ENCODE results near the gene EIF5A2. TPM values are rescaled to one million over a fixed set of nuclear protein-coding genes. Genes with fewer than 3 reads are reported as not detected.
A peak's percentile ranks its signal among the peaks of the same experiment; 100 is the strongest.

Gene EIF5A2
- polyA plus RNA-seq, 1 donor from 2014 or later, result 0.94 TPM

- H3K4me3 ChIP-seq (ENCODE audit: low read length), result peak overlapping the region; percentile 84
- peak overlapping the region; percentile 55 for H3K9ac ChIP-seq (ENCODE audit: low read length)
- no peaks in the 10 kb centered on the region for H3K79me2 ChIP-seq (replicated peaks; ENCODE audit: insufficient read depth, low read length)
- no peaks in the 10 kb centered on the region for H3K9me2 ChIP-seq (ENCODE audit: insufficient read depth, low read length)
- no peaks in the 10 kb centered on the region for H3F3A ChIP-seq (ENCODE audit: insufficient read depth, low read length, poor library complexity, severe bottlenecking)
- TF ChIP-seq RAD21 (conservative IDR thresholded peaks at IDR 0.05), result no peak
- no peak for TF ChIP-seq REST (IDR thresholded peaks at IDR 0.05; ENCODE audit: borderline replicate concordance)
- no peak for TF ChIP-seq SMC3 (conservative IDR thresholded peaks at IDR 0.05; ENCODE audit: poor library complexity)
- no peak for TF ChIP-seq EZH2 (IDR thresholded peaks at IDR 0.05; ENCODE audit: borderline replicate concordance, insufficient read depth, low read length, poor library complexity, severe bottlenecking)
- TF ChIP-seq MXI1 (conservative IDR thresholded peaks at IDR 0.05; ENCODE audit: poor library complexity, severe bottlenecking), result no peak
- TF ChIP-seq CTCF (IDR thresholded peaks at IDR 0.05; ENCODE audit: poor library complexity, severe bottlenecking), result no peak
- TF ChIP-seq TAF1 (IDR thresholded peaks at IDR 0.05; ENCODE audit: low read depth), result no peak
- no peak for TF ChIP-seq POLR2AphosphoS5 (IDR thresholded peaks at IDR 0.05)
- no peak for TF ChIP-seq EP300 (conservative IDR thresholded peaks at IDR 0.05; ENCODE audit: poor library complexity, severe bottlenecking)
- peaks cover 4% of the 10 kb centered on the region for H3K9me3 ChIP-seq (ENCODE audit: low read length)
- H4K20me1 ChIP-seq (ENCODE audit: insufficient read depth), result no peaks in the 10 kb centered on the region
- no peaks in the 10 kb centered on the region for H3K36me3 ChIP-seq (ENCODE audit: insufficient read depth, low read length)
- H3K27me3 ChIP-seq (ENCODE audit: insufficient read depth, low read depth, low read length), result peaks cover 11% of the 10 kb centered on the region
- no peak overlapping the region for H3K27ac ChIP-seq (ENCODE audit: low read length)
- peak overlapping the region; percentile 38 for H3K4me2 ChIP-seq (ENCODE audit: low read length)
- no peak overlapping the region for H2AFZ ChIP-seq (ENCODE audit: low read depth, low read length)
Measured at GRCh38 chr3:170907637-170908234, 701 bp downstream of the EIF5A2 start.

- no peak overlapping the region for H3K27ac ChIP-seq (ENCODE audit: low read length)
- H2AFZ ChIP-seq (ENCODE audit: low read depth, low read length), result no peak overlapping the region
- H3K9me3 ChIP-seq (ENCODE audit: low read length), result peaks cover 2% of the 10 kb centered on the region
- no peaks in the 10 kb centered on the region for H3F3A ChIP-seq (ENCODE audit: insufficient read depth, low read length, poor library complexity, severe bottlenecking)
- no peaks in the 10 kb centered on the region for H3K9me2 ChIP-seq (ENCODE audit: insufficient read depth, low read length)
- H3K4me2 ChIP-seq (ENCODE audit: low read length), result no peak overlapping the region
- H3K9ac ChIP-seq (ENCODE audit: low read length), result no peak overlapping the region
- H3K79me2 ChIP-seq (replicated peaks; ENCODE audit: insufficient read depth, low read length), result no peaks in the 10 kb centered on the region
- H4K20me1 ChIP-seq (ENCODE audit: insufficient read depth), result no peaks in the 10 kb centered on the region
- H3K4me3 ChIP-seq (ENCODE audit: low read length), result no peak overlapping the region
- no peaks in the 10 kb centered on the region for H3K36me3 ChIP-seq (ENCODE audit: insufficient read depth, low read length)
- peaks cover 11% of the 10 kb centered on the region for H3K27me3 ChIP-seq (ENCODE audit: insufficient read depth, low read depth, low read length)
- TF ChIP-seq EZH2 (IDR thresholded peaks at IDR 0.05; ENCODE audit: borderline replicate concordance, insufficient read depth, low read length, poor library complexity, severe bottlenecking), result no peak
- TF ChIP-seq RAD21 (conservative IDR thresholded peaks at IDR 0.05), result no peak
- TF ChIP-seq SMC3 (conservative IDR thresholded peaks at IDR 0.05; ENCODE audit: poor library complexity), result no peak
- TF ChIP-seq REST (IDR thresholded peaks at IDR 0.05; ENCODE audit: borderline replicate concordance), result no peak
- TF ChIP-seq MXI1 (conservative IDR thresholded peaks at IDR 0.05; ENCODE audit: poor library complexity, severe bottlenecking), result no peak
- TF ChIP-seq TAF1 (IDR thresholded peaks at IDR 0.05; ENCODE audit: low read depth), result no peak
- TF ChIP-seq POLR2AphosphoS5 (IDR thresholded peaks at IDR 0.05), result no peak
- no peak for TF ChIP-seq CTCF (IDR thresholded peaks at IDR 0.05; ENCODE audit: poor library complexity, severe bottlenecking)
- no peak for TF ChIP-seq EP300 (conservative IDR thresholded peaks at IDR 0.05; ENCODE audit: poor library complexity, severe bottlenecking)
Measured at GRCh38 chr3:170905862-170906261, 2.6 kb downstream of the EIF5A2 start.
